A673 (cell line): ENCODE measurements around the gene GET4. TPM values are rescaled to one million over a fixed set of nuclear protein-coding genes. Genes with fewer than 3 reads are reported as not detected.

Experiments
- BruUV-seq: library from RNA; stranded (reverse); fragments of 400-500 nt; replicated peaks from 2 replicates; lab custom pipeline; 2021; lab: Mats Ljungman, UMichigan
- CTCF ChIA-PET: fragments of 300-600 bp; sonication (Branson Sonifier 250); formaldehyde crosslinking; loops from one replicate; lab custom pipeline; 2022; ENCODE audit warnings: antibody characterized with exemption; lab: Charles Lee
- POLR2A ChIA-PET: fragments of 300-600 bp; sonication (Branson Sonifier 250); formaldehyde crosslinking; loops from one replicate; lab custom pipeline; 2022; ENCODE audit warnings: antibody characterized with exemption; ENCODE audit not compliant: low non-redundant PET; lab: Charles Lee
- DNase-seq: peaks from one replicate; pipeline ENCODE4 v3.0.0-alpha.2; 2015; ENCODE audit warnings: low spot score
- H3K27ac ChIP-seq: fragments of 200-600 bp; sonication (generic); 2 replicates; pipeline ENCODE4 v1.5.1; 2016; ENCODE audit warnings: mixed run types, low read depth, mild to moderate bottlenecking, mixed read lengths, antibody characterized with exemption, low read length; ENCODE audit not compliant: poor library complexity, severe bottlenecking
- H3K27me3 ChIP-seq: fragments of 200-600 bp; sonication (generic); replicated peaks from 2 replicates; pipeline ENCODE4 v1.6.1; 2017; ENCODE audit warnings: mixed run types, low read depth, mild to moderate bottlenecking, mixed read lengths, antibody characterized with exemption, low read length; ENCODE audit not compliant: insufficient read depth, poor library complexity
- H3K36me3 ChIP-seq: fragments of 200-600 bp; sonication (generic); 2 replicates; pipeline ENCODE4 v1.6.1; 2016; ENCODE audit warnings: mixed run types, mild to moderate bottlenecking, mixed read lengths, antibody characterized with exemption, low read length; ENCODE audit not compliant: insufficient read depth, poor library complexity, severe bottlenecking
- H3K4me1 ChIP-seq: fragments of 200-600 bp; sonication (generic); 2 replicates; pipeline ENCODE4 v1.6.1; 2017; ENCODE audit warnings: mixed run types, mild to moderate bottlenecking, mixed read lengths, antibody characterized with exemption, low read length; ENCODE audit not compliant: insufficient read depth, poor library complexity, severe bottlenecking
- H3K4me3 ChIP-seq: fragments of 200-600 bp; sonication (generic); 2 replicates; pipeline ENCODE4 v1.5.1; 2016; ENCODE audit warnings: low read depth, mixed run types, mild to moderate bottlenecking, mixed read lengths, low read length; ENCODE audit not compliant: poor library complexity, severe bottlenecking
- H3K9me3 ChIP-seq: fragments of 200-600 bp; sonication (generic); 2 replicates; pipeline ENCODE4 v1.6.1; 2016; ENCODE audit warnings: mixed run types, low read depth, mild to moderate bottlenecking, mixed read lengths, antibody characterized with exemption, low read length; ENCODE audit not compliant: poor library complexity, severe bottlenecking
- EZH2 ChIP-seq: fragments of 200-600 bp; sonication (generic); IDR thresholded peaks from 2 replicates; pipeline ENCODE4 v1.6.1; 2017; ENCODE audit warnings: borderline replicate concordance, low read depth, mild to moderate bottlenecking, mixed read lengths, antibody characterized with exemption, low read length; ENCODE audit not compliant: poor library complexity, severe bottlenecking
- intact Hi-C: fragments of 100-400 bp; cut with micrococcal nuclease; formaldehyde crosslinking; loops from one replicate; pipeline ENCODE4 v1.10.0; 2022; ENCODE audit not compliant: unreplicated experiment
- total RNA-seq: library from RNA; stranded (reverse); gene quantifications from 2 replicates; pipeline ENCODE4 v1.2.3, GENCODE V29; 2021
- TF ChIP-seq, protein P1 (sequence below): fragments of 300-800, 200-600 bp; sonication (generic); conservative IDR thresholded peaks from 2 replicates; pipeline ENCODE4 v1.5.1; 2017; ENCODE audit warnings: low read depth, mild to moderate bottlenecking, antibody characterized with exemption, low read length, moderate library complexity, mixed read lengths

GET4 gene
- total RNA-seq, 1 experiment from 2014 or later, result 49.7 TPM

DNA sequence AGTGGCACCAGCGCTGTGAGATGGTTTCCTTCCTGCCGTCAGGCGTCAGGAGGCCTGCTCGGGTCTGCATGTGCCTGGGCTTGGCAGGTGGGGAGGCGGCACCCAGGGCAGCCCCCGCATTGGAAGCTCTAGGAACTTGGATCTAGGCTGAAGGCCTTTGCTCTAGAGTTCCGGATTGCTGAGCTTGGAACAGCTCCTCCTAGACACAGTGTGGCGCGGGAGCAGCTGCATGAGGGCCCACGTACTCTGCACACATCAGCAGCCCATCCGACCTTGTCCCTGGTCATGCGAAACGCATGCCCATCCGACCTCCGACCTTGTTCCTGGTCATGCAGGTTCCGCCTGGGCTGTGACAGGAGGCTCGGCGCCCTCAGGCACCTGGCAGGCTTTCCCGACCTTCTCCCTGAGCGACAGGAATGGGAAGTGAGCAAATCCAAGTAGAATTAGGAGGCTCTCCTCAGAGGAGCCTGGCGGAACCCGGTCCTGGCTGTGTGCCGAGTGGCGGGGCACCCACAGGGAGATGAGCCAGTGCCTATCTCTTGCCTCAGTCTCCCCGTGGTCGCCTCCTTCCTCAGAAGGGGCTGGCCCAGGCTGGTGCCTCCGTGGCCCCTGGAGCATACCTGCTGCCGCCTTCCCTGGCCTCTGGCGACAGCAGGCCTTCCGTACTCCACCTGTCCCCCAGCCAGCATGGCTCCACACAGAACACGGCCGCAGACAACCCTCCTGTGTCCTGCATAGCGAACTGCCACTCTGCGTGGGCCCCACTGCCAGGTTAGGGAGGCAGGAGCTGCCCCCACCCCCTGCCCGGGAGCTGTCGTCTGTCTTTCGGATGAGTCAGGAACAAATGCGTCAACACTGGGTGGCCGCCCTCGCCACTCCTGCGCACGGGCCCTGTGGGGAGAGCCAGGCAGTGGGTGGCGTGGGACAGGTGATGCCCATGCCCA lies 12.0 kb downstream of the GET4 start:
- TF ChIP-seq, protein P1, sequence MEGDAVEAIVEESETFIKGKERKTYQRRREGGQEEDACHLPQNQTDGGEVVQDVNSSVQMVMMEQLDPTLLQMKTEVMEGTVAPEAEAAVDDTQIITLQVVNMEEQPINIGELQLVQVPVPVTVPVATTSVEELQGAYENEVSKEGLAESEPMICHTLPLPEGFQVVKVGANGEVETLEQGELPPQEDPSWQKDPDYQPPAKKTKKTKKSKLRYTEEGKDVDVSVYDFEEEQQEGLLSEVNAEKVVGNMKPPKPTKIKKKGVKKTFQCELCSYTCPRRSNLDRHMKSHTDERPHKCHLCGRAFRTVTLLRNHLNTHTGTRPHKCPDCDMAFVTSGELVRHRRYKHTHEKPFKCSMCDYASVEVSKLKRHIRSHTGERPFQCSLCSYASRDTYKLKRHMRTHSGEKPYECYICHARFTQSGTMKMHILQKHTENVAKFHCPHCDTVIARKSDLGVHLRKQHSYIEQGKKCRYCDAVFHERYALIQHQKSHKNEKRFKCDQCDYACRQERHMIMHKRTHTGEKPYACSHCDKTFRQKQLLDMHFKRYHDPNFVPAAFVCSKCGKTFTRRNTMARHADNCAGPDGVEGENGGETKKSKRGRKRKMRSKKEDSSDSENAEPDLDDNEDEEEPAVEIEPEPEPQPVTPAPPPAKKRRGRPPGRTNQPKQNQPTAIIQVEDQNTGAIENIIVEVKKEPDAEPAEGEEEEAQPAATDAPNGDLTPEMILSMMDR, result no peak
- no peak for TF ChIP-seq EZH2
- no TSS peak for BruUV-seq
- no peaks in the 10 kb centered on the region for H3K4me1 ChIP-seq
- H3K9me3 ChIP-seq, result no peaks in the 10 kb centered on the region
- peaks cover 27% of the 10 kb centered on the region for H3K36me3 ChIP-seq
- DNase-seq, result no peak
- H3K27me3 ChIP-seq, result no peaks in the 10 kb centered on the region
- ChIA-PET CTCF (no interaction called here), POLR2A (no interaction called here)
- H3K4me3 ChIP-seq, result no peak overlapping the region
- H3K27ac ChIP-seq, result no peak overlapping the region
- intact Hi-C loops, result no loop called here

- no peaks in the 10 kb centered on the region for H3K27me3 ChIP-seq
- intact Hi-C loops, result no loop called here
- H3K27ac ChIP-seq, result no peak overlapping the region
- H3K4me3 ChIP-seq, result no peak overlapping the region
- no peaks in the 10 kb centered on the region for H3K9me3 ChIP-seq
- ChIA-PET CTCF (no interaction called here), POLR2A (no interaction called here)
- no peak for DNase-seq
- TF ChIP-seq EZH2, result no peak
- TF ChIP-seq, protein P1, result no peak
- H3K4me1 ChIP-seq, result no peaks in the 10 kb centered on the region
- H3K36me3 ChIP-seq, result peaks cover 33% of the 10 kb centered on the region
- BruUV-seq, result no TSS peak
These were observed 12.7 kb downstream of the GET4 start for GRCh38 chr7:889025-889390.

- Histone ChIP-seq H3K36me3 (peaks cover 33% of the 10 kb centered on the region), H3K4me1 (no peaks in the 10 kb centered on the region), H3K27me3 (no peaks in the 10 kb centered on the region), H3K9me3 (no peaks in the 10 kb centered on the region), H3K27ac (no peak overlapping the region), H3K4me3 (no peak overlapping the region)
- intact Hi-C loops, result no loop called here
- CTCF ChIA-PET, result no interaction called here
- no peak for DNase-seq
- POLR2A ChIA-PET, result no interaction called here
- TF ChIP-seq EZH2, result no peak
- TF ChIP-seq, protein P1, result no peak
- BruUV-seq, result no TSS peak
These were observed 13.0 kb downstream of the GET4 start for GRCh38 chr7:889391-889790.
